Astrocyte (in vitro differentiated cells and primary cell): ENCODE measurements around the gene FDX2. TPM values are rescaled to one million over a fixed set of nuclear protein-coding genes. Genes with fewer than 3 reads are reported as not detected.
"Not testable (repeated sequence)": the region's sequence is repeated elsewhere in the genome, so short reads cannot be mapped to it uniquely, and the experiment has no call there.

Source experiments
- DNase-seq: peaks from one replicate; pipeline ENCODE4 v3.0.0-alpha.2; 2010; ENCODE audit warnings: low read depth
- FAIRE-seq: peaks from 2 replicates; lab custom pipeline; 2011; peaks lifted over from hg19 to GRCh38; lab: Jason Lieb, UNC
- H2AFZ ChIP-seq: 2 replicates; pipeline ENCODE4 v1.6.0; 2012; ENCODE audit warnings: low read depth, low read length, inconsistent platforms
- H3K27ac ChIP-seq: 2 replicates; pipeline ENCODE4 v1.5.1; 2011; ENCODE audit warnings: low read depth, low read length, inconsistent platforms
- H3K27me3 ChIP-seq: 2 replicates; pipeline ENCODE4 v1.6.0; 2011; ENCODE audit warnings: low read length, inconsistent platforms; ENCODE audit not compliant: insufficient read depth
- H3K36me3 ChIP-seq: 2 replicates; pipeline ENCODE4 v1.5.1; 2011; ENCODE audit warnings: low read length, inconsistent platforms; ENCODE audit not compliant: insufficient read depth
- H3K4me1 ChIP-seq: 2 replicates; pipeline ENCODE4 v1.5.1; 2011; ENCODE audit warnings: low read length, inconsistent platforms; ENCODE audit not compliant: insufficient read depth
- H3K4me2 ChIP-seq: 2 replicates; pipeline ENCODE4 v1.6.0; 2012; ENCODE audit warnings: low read length, inconsistent platforms
- H3K4me3 ChIP-seq: 2 replicates; pipeline ENCODE4 v1.5.1; 2011; ENCODE audit warnings: low read depth, mild to moderate bottlenecking, low read length, inconsistent platforms; ENCODE audit not compliant: insufficient read depth
- H3K79me2 ChIP-seq: 2 replicates; pipeline ENCODE4 v1.6.0; 2012; ENCODE audit warnings: mild to moderate bottlenecking, low read length, inconsistent platforms; ENCODE audit not compliant: insufficient read depth
- H3K9ac ChIP-seq: 2 replicates; pipeline ENCODE4 v1.6.0; 2012; ENCODE audit warnings: mild to moderate bottlenecking, low read length, inconsistent platforms
- H3K9me3 ChIP-seq: 2 replicates; pipeline ENCODE4 v1.5.1; 2012; ENCODE audit warnings: low read depth, mild to moderate bottlenecking, low read length, inconsistent platforms; ENCODE audit not compliant: insufficient read depth
- H4K20me1 ChIP-seq: 2 replicates; pipeline ENCODE4 v1.6.0; 2012; ENCODE audit warnings: low read length, inconsistent platforms; ENCODE audit not compliant: insufficient read depth
- H3K27ac Mint-ChIP-seq: one replicate; pipeline ENCODE4 v1.8.0; 2021; ENCODE audit warnings: mild to moderate bottlenecking, mixed read lengths; ENCODE audit not compliant: unreplicated experiment
- H3K27me3 Mint-ChIP-seq: one replicate; pipeline ENCODE4 v1.8.0; 2021; ENCODE audit warnings: low read depth, mixed read lengths; ENCODE audit not compliant: unreplicated experiment
- H3K36me3 Mint-ChIP-seq: one replicate; pipeline ENCODE4 v1.8.0; 2021; ENCODE audit warnings: low read depth, mixed read lengths; ENCODE audit not compliant: unreplicated experiment
- H3K4me1 Mint-ChIP-seq: one replicate; pipeline ENCODE4 v1.8.0; 2021; ENCODE audit warnings: low read depth, mixed read lengths; ENCODE audit not compliant: unreplicated experiment
- H3K4me3 Mint-ChIP-seq: one replicate; pipeline ENCODE4 v1.8.0; 2021; ENCODE audit warnings: mild to moderate bottlenecking, moderate library complexity, mixed read lengths; ENCODE audit not compliant: unreplicated experiment
- H3K9me3 Mint-ChIP-seq: one replicate; pipeline ENCODE4 v1.8.0; 2021; ENCODE audit warnings: mild to moderate bottlenecking, mixed read lengths; ENCODE audit not compliant: unreplicated experiment
- EZH2 ChIP-seq: IDR thresholded peaks from 2 replicates; pipeline ENCODE4 v1.6.1; 2012; ENCODE audit warnings: mild to moderate bottlenecking, low read length, inconsistent platforms; ENCODE audit not compliant: insufficient read depth
- total RNA-seq: library from RNA; stranded (reverse); gene quantifications from 2 replicates; pipeline ENCODE4 v1.2.1, GENCODE V29; 2021
- TF ChIP-seq, protein P1 (sequence below): IDR thresholded peaks from 2 replicates; pipeline ENCODE4 v1.5.1; 2011; ENCODE audit warnings: low read depth, mild to moderate bottlenecking, inconsistent platforms, low read length, moderate library complexity; ENCODE audit not compliant: insufficient read depth

The FDX2 gene
- total RNA-seq, 1 donor from 2014 or later, result 24.4 TPM

DNA sequence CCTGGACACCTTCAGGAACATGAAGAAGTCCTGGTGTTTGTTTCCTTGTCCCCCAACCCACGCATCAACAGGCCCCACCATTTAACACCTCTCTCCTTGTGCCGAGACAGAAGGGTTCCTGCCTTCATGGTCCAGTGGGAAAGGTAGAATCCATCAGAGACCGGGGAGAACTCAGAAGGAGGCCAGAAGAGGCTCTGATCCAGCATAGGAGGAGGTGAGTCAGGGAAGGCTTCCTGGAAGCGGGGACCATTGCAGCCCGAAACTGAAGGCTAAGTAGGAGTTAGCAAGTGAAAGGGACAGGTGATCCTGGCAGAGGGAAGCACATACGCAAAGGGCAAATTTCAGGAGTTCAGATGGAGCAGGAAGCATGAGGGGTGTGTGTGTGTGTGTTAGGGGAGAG lies 23.1 kb upstream of the FDX2 start:
- DNase-seq, result no peak
- Mint-ChIP-seq H3K4me1 (no peaks in the 10 kb centered on the region), H3K27ac (no peak overlapping the region), H3K4me3 (no peak overlapping the region), H3K36me3 (no peaks in the 10 kb centered on the region), H3K27me3 (peaks cover 11% of the 10 kb centered on the region), H3K9me3 (no peaks in the 10 kb centered on the region)
- H3K79me2 ChIP-seq, result no peaks in the 10 kb centered on the region
- no peaks in the 10 kb centered on the region for H4K20me1 ChIP-seq
- H3K27ac ChIP-seq, result no peak overlapping the region
- H3K4me1 ChIP-seq, result peaks cover 7% of the 10 kb centered on the region
- no peaks in the 10 kb centered on the region for H3K9me3 ChIP-seq
- H2AFZ ChIP-seq, result peak overlapping the region; percentile 4
- no peak overlapping the region for H3K9ac ChIP-seq
- no peak overlapping the region for H3K4me2 ChIP-seq
- no peaks in the 10 kb centered on the region for H3K36me3 ChIP-seq
- no peaks in the 10 kb centered on the region for H3K27me3 ChIP-seq
- H3K4me3 ChIP-seq, result no peak overlapping the region
- TF ChIP-seq, protein P1, sequence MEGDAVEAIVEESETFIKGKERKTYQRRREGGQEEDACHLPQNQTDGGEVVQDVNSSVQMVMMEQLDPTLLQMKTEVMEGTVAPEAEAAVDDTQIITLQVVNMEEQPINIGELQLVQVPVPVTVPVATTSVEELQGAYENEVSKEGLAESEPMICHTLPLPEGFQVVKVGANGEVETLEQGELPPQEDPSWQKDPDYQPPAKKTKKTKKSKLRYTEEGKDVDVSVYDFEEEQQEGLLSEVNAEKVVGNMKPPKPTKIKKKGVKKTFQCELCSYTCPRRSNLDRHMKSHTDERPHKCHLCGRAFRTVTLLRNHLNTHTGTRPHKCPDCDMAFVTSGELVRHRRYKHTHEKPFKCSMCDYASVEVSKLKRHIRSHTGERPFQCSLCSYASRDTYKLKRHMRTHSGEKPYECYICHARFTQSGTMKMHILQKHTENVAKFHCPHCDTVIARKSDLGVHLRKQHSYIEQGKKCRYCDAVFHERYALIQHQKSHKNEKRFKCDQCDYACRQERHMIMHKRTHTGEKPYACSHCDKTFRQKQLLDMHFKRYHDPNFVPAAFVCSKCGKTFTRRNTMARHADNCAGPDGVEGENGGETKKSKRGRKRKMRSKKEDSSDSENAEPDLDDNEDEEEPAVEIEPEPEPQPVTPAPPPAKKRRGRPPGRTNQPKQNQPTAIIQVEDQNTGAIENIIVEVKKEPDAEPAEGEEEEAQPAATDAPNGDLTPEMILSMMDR, result no peak
- TF ChIP-seq EZH2, result no peak
- FAIRE-seq, result no peak

DNA sequence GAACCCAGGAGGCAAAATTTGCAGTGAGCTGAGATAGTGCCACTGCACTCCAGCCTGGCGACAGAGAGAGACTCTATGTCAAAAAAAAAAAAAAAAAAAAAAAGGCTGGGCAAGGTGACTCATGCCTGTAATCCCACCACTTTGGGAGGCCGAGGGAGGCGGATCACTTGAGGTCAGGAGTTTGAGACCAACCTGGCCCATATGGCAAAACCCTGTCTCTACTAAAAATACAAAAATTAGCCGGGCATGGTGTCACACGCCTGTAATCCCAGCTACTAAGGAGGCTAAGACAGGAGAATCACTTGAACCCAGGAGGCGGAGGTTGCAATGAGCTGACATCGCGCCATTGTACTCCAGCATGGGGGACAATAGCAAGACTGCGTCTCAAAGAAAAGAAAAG lies 20.9 kb upstream of the FDX2 start:
- H3K9me3 Mint-ChIP-seq, H3K4me2 ChIP-seq, H2AFZ ChIP-seq, H3K4me3 ChIP-seq, H3K9ac ChIP-seq, H3K27ac Mint-ChIP-seq, H3K4me1 Mint-ChIP-seq, DNase-seq, FAIRE-seq, H3K27ac ChIP-seq, H3K36me3 Mint-ChIP-seq, H3K9me3 ChIP-seq, H3K4me3 Mint-ChIP-seq, H3K36me3 ChIP-seq, H3K27me3 ChIP-seq: not testable (repeated sequence)
- H3K79me2 ChIP-seq, result peaks cover 13% of the 10 kb centered on the region
- H3K4me1 ChIP-seq, result peaks cover 14% of the 10 kb centered on the region
- H3K27me3 Mint-ChIP-seq, result peaks cover 11% of the 10 kb centered on the region
- peaks cover 12% of the 10 kb centered on the region for H4K20me1 ChIP-seq

DNA sequence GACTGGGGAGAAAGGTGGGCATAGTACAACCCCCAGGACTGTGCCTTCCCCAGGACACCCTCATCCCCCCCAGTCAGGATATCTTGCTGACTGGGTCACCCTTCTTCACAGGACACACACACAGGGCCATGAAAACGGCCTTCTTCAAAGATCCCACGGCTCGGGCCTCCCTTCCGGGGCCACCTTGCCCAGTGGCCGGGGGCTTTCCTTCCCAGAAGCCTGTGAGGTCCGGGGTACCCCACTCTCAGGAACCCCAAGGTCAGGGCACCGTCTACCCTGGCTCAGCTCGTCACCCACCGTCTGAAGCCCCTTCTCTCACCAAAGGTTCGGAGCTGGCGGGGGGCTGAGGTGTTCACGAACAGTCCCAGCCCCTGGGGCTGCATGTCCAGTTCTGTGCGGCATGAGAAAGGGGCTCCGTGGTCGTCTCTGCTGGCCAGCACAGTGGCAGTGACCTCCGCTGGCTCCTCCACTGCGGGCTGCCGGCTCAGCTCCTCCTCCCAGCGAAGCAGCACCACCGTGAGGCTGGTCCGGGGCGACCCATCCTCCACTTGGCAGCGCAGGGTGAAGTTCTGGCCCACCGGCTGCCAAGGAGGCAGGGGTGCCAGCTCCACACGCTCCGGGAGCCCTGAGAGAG lies 19.7 kb upstream of the FDX2 start:
- no peak for FAIRE-seq
- TF ChIP-seq, protein P1, result no peak
- Histone ChIP-seq H3K4me1 (peaks cover 14% of the 10 kb centered on the region), H3K79me2 (peaks cover 23% of the 10 kb centered on the region), H2AFZ (peak overlapping the region; percentile 91), H3K9me3 (no peaks in the 10 kb centered on the region), H3K9ac (no peak overlapping the region), H3K4me2 (peak overlapping the region; percentile 99), H3K36me3 (no peaks in the 10 kb centered on the region), H3K27ac (peak overlapping the region; percentile 12), H3K4me3 (no peak overlapping the region), H4K20me1 (peaks cover 19% of the 10 kb centered on the region), H3K27me3 (no peaks in the 10 kb centered on the region)
- no peak overlapping the region for H3K4me3 Mint-ChIP-seq
- H3K27ac Mint-ChIP-seq, result no peak overlapping the region
- H3K4me1 Mint-ChIP-seq, result peaks cover 2% of the 10 kb centered on the region
- H3K27me3 Mint-ChIP-seq, result peaks cover 11% of the 10 kb centered on the region
- DNase-seq, result no peak
- H3K9me3 Mint-ChIP-seq, result no peaks in the 10 kb centered on the region
- H3K36me3 Mint-ChIP-seq, result peaks cover 3% of the 10 kb centered on the region
